SU-DHL-6 (cell line): ENCODE results near the gene VANGL2.

Experiments
- CTCF ChIP-seq: fragments of 200-600 bp; sonication (generic); IDR thresholded peaks from one replicate; pipeline ENCODE4 v1.5.1; 2017; ENCODE audit warnings: antibody characterized with exemption, mild to moderate bottlenecking, low read length, moderate library complexity; ENCODE audit not compliant: insufficient read depth, poor library complexity, severe bottlenecking
- EZH2phosphoT487 ChIP-seq: fragments of 200-600 bp; sonication (generic), shearing (Covaris generic); conservative IDR thresholded peaks from 2 replicates; pipeline ENCODE4 v1.6.1; 2018; ENCODE audit warnings: mild to moderate bottlenecking, antibody characterized with exemption, low read length, moderate library complexity, mixed read lengths

DNA sequence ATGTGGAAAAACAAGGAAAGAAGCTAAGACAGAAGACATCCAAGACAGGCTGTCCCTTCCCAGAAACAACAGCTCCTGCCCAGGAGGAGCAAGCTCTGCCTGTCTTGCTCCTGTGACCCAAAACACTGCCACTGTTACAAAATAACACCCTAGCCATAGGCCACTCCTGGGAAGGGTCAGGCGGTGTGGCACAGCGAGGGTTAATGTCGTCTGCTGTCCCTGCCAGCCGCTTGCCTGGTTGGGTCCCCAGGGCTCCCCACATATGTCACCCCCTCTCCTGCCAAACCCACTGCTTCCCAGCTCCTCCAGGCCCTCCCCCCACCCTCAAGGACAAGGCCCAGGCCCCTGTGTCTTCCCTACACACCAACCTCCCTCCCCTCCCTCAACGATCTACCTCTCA lies 37.4 kb upstream of the VANGL2 start:
- no peak for TF ChIP-seq CTCF
- no peak for TF ChIP-seq EZH2phosphoT487
